HG02798 (cell line): ENCODE results near the gene MPPED2.

Source experiments
- ATAC-seq: cut with Tn5 transposase; IDR thresholded peaks from one replicate; pipeline ENCODE4 v1.9.1; 2021; ENCODE audit warnings: mild to moderate bottlenecking; ENCODE audit not compliant: unreplicated experiment, poor library complexity

Gene MPPED2

GRCh38 chr11:30586251-30587144 lies at the start of gene MPPED2:
Gene MPPED2 (minus strand): TSS chr11:30586353. CDS start chr11:30580373, 5,980 bp downstream.
- peak; percentile 91 for ATAC-seq

- no peak for ATAC-seq
These were observed 49.3 kb upstream of the MPPED2 start for GRCh38 chr11:30635401-30635989.

- no peak for ATAC-seq
These were observed 45.0 kb upstream of the MPPED2 start for GRCh38 chr11:30631148-30631547.

- peak; percentile 34 for ATAC-seq
These were observed 33.6 kb upstream of the MPPED2 start for GRCh38 chr11:30619767-30620166.

GRCh38 chr11:30617762-30618161 lies 31.6 kb upstream of the MPPED2 start:
- no peak for ATAC-seq

- ATAC-seq: no peak
These were observed 24.5 kb upstream of the MPPED2 start for GRCh38 chr11:30610628-30611027.

GRCh38 chr11:30608534-30608933 lies 22.4 kb upstream of the MPPED2 start:
- no peak for ATAC-seq

- ATAC-seq: peak; percentile 68
These were observed 19.0 kb upstream of the MPPED2 start for GRCh38 chr11:30605036-30605605.

GRCh38 chr11:30603357-30603756 lies 17.2 kb upstream of the MPPED2 start:
- no peak for ATAC-seq

GRCh38 chr11:30596832-30597231 lies 10.7 kb upstream of the MPPED2 start:
- ATAC-seq: no peak

- ATAC-seq: no peak
These were observed 9.8 kb upstream of the MPPED2 start for GRCh38 chr11:30595934-30596333.

GRCh38 chr11:30594646-30595411 lies 8.7 kb upstream of the MPPED2 start:
- no peak for ATAC-seq

- no peak for ATAC-seq
These were observed 1.2 kb upstream of the MPPED2 start for GRCh38 chr11:30587269-30587812.

GRCh38 chr11:30585892-30586250 lies 282 bp downstream of the MPPED2 start:
- ATAC-seq: peak; percentile 24

GRCh38 chr11:30585125-30585891 lies 845 bp downstream of the MPPED2 start:
- ATAC-seq: peak; percentile 42

GRCh38 chr11:30583476-30584280 lies 2.5 kb downstream of the MPPED2 start:
- no peak for ATAC-seq

- ATAC-seq: no peak
These were observed 3.4 kb downstream of the MPPED2 start for GRCh38 chr11:30582726-30583125.

GRCh38 chr11:30581675-30582074 lies 4.5 kb downstream of the MPPED2 start:
- ATAC-seq: no peak

GRCh38 chr11:30580573-30580972 lies 5.6 kb downstream of the MPPED2 start:
- no peak for ATAC-seq
